Inflammatory macrophage treated with lipopolysaccharide for 4 hours (primary cell): ENCODE measurements around the gene SPTLC1.

Experiments used
- DNase-seq: peaks from one replicate; pipeline ENCODE4 v3.0.0-alpha.2; 2020

Gene SPTLC1

DNA sequence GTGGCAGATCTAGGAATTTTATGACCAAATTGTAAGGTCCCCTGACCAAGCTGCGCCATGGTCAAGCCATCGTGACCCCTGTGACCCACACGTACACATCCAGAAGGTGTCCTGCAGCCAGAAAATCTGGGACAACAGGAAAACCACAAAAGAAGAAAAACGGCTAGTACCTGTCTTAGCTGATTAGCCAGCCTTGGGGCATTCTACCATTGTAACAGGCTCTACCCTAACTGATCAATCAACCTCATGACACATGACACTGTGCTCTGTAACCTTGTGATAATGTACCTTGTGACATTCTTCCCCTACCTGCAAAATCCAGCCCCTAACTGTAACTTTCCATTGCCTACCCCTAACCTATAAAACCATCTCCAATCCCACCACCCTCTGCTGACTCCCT, 43.6 kb downstream of the SPTLC1 start:
- DNase-seq, result no peak

- DNase-seq, result no peak
Measured at GRCh38 chr9:92066168-92066567, 49.0 kb downstream of the SPTLC1 start.

- no peak for DNase-seq
Measured at GRCh38 chr9:92064711-92065110, 50.5 kb downstream of the SPTLC1 start.

DNA sequence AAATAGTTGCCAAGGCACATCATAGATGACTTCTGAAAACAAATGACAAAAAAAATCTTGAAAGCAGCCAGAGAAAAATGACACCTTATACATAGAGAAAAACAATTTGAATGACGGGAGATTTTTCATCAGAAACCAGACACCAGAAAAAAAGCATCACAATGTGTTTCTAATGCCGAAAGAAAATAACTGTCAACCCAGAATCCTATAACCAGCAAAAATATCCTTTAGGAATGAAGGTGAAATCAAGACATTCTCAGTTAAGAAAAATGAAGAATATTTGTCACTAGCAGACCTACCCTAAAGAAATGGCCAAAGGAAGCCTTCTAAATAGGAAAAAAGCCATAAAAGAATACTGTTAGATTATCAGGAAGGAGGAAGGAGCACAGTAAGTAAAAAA, 54.0 kb downstream of the SPTLC1 start:
- DNase-seq, result no peak

DNA sequence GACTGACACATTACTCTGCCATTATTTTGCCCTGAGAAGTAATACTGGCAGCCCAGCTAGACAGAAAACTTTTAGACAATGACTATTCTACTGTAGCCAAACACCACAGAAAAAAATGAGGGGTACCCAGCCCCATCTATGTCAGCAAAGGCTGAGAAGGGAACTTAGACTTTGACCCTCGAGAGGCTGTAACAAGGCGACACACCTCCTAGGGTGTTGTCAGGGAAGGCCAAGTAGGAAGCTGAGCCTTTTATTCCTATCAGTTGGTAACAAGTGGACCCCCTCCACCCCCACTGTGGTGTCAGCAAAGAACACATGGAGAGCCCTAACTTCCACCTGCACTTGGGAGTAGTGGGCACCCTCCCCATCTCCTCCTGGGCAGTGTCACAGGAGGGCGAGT, 55.6 kb downstream of the SPTLC1 start:
- no peak for DNase-seq

DNA sequence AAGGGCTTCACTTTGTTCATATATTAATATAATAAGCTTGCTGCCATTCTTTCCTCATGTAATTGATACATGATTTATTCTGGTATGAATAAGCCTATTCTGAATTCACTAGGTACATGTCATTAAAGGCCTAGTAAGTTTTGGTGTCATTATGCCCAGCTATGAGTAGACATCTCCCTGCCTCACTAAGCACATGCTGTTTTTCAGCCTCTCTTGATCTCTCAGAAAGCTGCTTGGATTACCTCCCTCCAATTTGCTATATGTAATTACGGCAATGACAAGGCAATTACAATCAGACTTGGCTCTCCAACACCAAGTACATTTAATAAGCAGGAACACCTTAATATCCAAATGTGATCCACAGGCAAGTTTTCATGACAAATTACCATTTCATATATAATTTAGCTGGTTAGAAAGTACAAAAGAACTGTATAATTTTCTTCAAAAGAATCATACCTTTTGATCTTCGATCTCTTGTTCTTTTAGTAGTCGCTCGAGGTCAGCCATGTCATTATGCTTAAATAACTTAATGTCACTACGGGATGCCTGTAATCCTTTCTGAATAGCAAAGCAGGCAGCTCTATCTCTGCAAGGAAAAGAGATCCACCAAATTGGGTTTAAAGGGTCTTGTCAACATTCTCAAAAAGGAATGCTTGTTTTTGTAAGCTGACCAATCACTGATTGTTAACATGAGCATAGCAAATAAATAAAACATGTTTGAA, 56.3 kb downstream of the SPTLC1 start:
- no peak for DNase-seq

DNA sequence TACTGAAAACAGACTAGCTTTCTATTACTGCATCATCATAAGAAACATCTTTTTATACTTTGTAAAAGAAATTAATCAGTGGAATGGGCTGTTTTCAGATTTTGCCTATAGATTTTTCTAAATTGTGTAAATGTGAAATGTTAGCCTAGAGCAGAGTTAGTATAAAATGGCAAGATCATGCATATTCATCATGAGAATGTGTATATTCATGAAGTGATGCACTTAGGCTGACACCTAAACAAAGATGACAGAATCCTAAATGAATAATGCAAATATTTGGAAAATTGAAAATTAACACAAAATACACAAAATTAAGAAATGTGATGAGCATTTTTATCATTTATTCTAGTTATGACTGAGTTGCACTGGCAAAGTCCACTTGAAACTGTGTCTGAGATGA, 57.2 kb downstream of the SPTLC1 start:
- no peak for DNase-seq

GRCh38 chr9:92057226-92057625, 58.0 kb downstream of the SPTLC1 start:
- DNase-seq, result no peak

DNA sequence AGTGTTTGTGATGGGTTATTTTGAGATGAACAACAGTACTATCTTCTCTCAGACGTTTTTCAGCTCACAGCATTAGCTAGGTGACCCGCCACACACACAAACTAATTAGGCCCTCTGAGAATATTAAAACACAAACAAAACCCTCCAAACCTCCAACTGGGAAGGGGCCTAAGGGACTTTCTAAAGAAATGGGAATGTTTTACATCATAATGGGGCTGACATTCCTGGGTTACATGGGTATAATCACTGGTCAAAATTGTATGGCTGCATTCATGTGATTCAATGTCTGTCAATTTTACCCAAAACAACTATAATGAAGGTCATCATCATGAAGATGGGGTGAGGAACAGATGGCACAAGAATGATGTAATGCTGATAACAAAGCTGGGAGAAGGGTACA, 59.6 kb downstream of the SPTLC1 start:
- DNase-seq, result no peak

- no peak for DNase-seq
Measured at GRCh38 chr9:92048924-92049625, 66.1 kb downstream of the SPTLC1 start.

- no peak for DNase-seq
Measured at GRCh38 chr9:92047500-92047899, 67.7 kb downstream of the SPTLC1 start.

DNA sequence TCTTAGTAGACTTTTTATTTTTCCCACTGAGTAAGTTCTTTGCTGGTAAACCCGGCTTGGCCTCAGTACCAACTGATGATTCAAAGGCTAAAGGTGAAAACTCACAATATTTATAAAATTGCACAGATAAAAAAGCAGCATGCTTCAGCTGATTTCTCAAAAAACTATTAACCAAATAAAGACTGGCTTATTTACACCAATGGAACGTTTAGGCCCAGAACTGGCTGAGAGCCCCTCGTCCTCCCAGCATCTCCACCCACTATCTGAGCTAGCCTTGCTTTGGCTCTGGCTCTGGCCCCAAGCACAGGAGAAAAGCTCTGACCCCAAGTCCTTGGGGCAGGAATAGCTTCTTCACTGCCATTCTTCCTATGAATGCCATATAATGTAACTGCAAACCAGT, 68.5 kb downstream of the SPTLC1 start:
- DNase-seq, result no peak

DNA sequence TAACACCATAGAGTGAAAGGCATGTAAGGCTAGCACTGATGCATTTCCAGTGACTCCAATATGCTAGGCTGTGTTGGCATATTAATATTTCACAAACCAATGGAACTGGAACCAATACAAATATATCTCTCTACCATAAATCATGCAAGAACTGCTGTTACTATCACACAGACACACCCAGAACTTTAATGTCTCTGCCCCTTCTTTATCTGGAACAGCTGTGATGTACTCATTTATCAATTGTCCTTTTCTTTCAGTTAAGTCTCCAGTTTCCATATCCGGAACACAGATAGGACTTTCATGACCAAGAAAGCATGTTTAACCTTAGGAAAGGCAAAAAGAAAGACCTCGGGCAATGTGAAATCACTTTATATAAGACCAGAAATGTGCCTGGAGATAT, 70.3 kb downstream of the SPTLC1 start:
- no peak for DNase-seq

GRCh38 chr9:92043002-92043401, 72.2 kb downstream of the SPTLC1 start:
- DNase-seq, result no peak

- DNase-seq, result no peak
Measured at GRCh38 chr9:92042260-92042659, 73.0 kb downstream of the SPTLC1 start.

- no peak for DNase-seq
Measured at GRCh38 chr9:92036756-92037155, 78.5 kb downstream of the SPTLC1 start.

DNA sequence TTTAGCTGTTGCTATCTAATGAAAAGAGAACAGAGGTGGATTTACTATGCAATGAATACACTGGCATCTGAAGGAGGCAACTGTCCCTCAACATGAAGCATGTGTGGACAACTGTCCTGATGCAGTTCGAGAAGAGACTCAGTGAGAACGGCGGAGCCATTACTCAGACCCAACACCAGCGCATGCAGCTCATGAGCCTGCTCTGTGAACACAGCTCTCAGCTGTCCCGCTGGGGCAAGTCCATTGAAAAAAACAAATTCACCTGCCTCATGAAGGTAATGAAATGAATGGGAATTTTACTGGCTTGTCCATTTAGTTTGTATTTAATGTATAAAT, 78.8 kb downstream of the SPTLC1 start:
- DNase-seq, result no peak

DNA sequence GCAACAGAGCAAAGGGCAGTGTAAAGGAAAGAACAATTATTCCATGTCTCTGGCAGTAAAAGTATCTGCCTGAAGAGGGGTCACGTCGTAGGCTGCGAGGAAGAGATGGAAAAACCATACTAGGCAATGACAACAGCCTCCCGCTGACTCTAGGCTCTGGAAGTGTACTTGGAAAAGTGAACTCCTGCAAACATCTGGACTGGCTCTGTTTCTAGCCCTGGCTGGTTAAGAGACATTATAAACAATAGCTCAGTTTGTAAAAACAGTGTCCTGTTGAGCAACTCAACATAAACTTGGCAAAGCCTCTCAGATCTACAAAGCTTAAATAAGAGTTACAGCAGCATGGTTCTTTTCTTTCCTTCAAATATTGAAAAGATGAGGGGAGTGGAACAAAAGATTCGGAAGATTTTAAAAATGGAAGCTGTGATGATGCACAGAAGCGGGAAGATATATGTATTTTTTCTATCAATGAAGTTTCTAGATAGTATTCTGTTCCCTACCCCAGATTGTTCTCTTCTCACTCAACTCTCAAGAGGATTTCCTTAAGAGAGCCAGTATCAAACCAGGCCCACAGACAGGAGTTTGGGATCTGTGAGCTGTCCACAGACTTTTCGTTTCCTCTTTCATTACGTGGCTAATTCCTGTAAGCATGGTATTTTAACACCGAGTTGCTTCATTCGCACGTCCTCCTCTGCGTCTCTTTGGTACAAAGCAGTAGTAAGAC, 79.4 kb downstream of the SPTLC1 start:
- DNase-seq, result no peak

DNA sequence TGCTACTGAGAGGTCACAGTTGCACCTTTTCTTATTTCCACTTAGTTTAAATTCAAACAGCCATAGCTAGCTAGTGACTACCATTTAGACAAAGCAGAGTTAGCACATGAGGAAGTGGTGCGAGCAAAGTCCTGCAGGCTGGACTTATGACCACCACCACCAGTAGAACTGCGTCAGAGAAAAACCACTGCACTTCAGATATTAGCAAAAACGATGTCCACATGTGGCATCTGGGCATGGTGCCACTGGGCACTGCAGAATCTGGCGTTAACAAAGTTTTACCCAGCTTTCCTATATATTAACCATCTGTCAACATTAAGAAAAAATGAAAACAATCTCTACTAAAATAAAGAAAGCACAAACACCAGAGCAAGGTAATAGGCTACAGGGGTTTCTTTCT, 80.1 kb downstream of the SPTLC1 start:
- DNase-seq, result no peak

DNA sequence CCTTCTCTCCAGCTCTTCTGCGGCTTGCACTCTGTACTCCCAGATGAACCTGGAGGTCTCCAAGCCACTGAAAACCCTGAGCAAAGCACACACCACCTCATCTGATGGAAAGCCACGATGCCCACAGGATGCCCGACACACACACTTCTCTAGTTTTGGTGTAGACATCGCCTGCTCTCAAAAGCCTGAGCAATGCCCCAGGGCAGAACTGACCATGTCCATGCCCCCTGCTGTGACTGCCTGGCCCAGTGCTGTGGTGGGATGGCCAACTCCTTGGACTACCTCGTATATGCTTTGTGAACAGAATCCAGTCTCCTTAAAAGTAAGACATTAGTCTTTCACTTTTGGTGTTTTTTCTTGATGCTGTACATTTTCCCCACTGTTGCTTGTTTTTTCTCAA, 81.2 kb downstream of the SPTLC1 start:
- no peak for DNase-seq

DNA sequence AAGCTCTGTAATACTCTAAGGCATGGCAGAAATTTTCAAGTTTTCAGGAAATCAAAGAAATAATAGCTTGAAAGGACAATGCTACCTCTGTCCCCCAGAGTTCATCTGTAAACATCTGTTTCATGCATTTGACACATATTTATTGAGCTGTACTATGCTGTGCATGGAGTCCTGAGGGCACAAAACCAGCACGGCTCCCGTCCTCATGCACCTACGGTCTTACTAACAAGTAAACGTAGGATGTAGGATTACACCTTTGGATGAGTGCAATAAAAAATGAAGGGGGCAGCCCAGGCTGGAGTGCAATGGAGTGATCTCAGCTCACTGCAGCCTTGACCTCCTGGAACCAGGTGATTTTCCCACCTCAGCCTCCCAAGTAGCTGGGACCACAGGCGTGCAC, 81.9 kb downstream of the SPTLC1 start:
- DNase-seq, result no peak

DNA sequence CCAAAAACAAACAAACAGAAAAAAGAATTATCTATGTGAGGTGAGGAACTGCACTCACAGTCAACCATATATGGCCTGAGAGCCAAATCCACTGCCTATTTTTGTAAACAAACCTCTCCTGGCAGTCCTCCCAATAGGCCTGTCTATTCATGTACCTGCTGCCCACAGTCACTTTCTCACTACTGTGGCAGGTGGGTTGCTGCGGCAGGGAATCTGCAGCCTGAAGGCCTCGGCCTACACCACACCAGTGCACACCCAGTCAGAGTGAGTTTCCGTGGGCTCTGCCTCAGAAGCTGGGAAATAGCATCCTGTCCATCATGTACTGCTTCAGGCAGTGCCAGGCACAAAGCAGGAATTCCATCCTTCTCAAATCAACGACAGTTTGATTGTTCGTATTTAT, 82.3 kb downstream of the SPTLC1 start:
- no peak for DNase-seq

GRCh38 chr9:92030367-92030766, 84.8 kb downstream of the SPTLC1 start:
- no peak for DNase-seq

- DNase-seq, result no peak
Measured at GRCh38 chr9:92029553-92029952, 85.7 kb downstream of the SPTLC1 start.
